Activated effector memory CD4-positive, alpha-beta T cell treated with anti-CD3 and anti-CD28 coated beads, Interleukin-2, amount 50 U/mL, for 16 hours (primary cell): ENCODE measurements around the gene OR2F2.

Experiments used
- DNase-seq: peaks from one replicate; pipeline ENCODE4 v3.0.0-alpha.2; 2020

The OR2F2 gene

DNA sequence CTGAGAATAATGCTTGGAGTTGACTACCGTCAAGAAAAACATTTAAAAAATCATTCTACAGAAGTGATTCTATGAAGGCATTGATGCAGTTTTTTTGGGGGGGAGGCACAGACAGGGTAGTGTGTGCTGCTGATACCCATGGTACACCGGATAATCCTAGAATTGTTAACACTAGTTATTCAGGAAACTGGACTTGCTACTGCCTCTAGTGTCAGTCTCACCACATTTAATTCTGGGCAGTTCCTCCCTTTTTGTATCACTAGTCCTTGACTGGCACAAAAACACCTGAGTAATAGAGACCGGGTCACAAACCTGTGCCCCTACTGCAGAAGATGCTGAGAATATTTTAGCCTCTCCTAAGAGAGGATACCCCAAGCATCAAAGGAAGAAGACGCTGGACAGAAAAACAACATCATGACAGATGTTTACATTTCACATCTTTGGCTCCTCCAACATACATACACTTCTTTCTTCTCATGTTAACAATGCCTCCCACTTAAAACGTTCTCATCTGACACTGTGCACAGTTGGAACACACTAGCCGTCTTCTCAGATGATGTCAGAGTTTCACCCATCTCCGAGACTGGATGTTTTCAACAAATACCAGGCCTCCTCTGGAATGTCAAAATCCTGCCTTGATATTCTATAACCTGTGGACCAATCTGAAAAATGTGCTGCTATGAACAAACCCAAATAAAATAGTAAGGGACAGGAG is 19.9 kb upstream of the OR2F2 start:
- no peak for DNase-seq

GRCh38 chr7:143924851-143925250 is 10.2 kb upstream of the OR2F2 start:
- no peak for DNase-seq

GRCh38 chr7:143929224-143929920 is 5.7 kb upstream of the OR2F2 start:
- DNase-seq: no peak

- no peak for DNase-seq
These were observed 3.3 kb upstream of the OR2F2 start for GRCh38 chr7:143931739-143932138.

DNA sequence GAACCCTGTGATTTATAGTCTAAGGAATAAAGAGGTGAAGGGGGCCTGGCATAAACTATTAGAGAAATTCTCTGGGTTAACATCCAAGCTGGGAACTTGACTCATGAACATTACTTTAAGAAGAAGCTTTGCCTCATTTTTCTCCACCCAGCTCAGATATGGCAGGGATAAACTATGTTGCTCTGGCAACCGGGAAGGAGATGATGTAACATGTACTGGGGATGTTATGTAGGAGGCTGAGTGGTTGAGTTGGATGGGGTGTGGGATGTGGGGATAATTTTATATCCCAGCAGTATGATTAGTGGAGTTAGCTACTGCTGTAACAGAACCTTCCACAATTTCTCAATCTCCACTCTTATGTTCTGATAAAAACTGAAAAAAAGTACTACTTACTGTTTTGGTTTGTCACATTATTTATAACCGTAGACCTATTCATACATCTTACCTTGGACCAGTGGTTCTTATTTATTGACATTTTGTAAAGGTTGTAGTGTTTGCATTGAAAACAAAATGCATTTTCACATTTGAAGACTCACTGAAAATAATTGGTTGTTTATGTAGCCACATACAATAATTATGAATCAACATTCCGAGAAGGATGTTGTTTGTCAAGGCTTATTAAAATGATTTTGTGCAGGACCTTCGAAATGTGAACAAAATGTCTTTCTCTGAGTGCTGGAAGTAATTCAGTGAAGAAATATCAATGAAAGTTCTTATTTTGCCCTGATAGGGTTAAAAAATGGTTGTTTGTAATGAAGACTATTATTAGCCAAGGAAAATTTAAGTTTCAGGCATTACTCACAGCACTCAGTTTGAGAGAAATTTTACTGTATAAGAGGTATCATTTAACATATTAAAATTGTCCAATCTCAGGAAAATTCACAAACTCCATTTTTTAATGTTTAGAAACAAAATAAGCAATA is 1.3 kb downstream of the OR2F2 start:
- DNase-seq: no peak

GRCh38 chr7:143938379-143939243 is 3.6 kb downstream of the OR2F2 start:
- DNase-seq: no peak

- DNase-seq: no peak
These were observed 10.4 kb downstream of the OR2F2 start for GRCh38 chr7:143945423-143945822.

- no peak for DNase-seq
These were observed 12.1 kb downstream of the OR2F2 start for GRCh38 chr7:143947111-143947510.

- DNase-seq: no peak
These were observed 13.7 kb downstream of the OR2F2 start for GRCh38 chr7:143948733-143949132.

- no peak for DNase-seq
These were observed 18.4 kb downstream of the OR2F2 start for GRCh38 chr7:143953421-143953820.

DNA sequence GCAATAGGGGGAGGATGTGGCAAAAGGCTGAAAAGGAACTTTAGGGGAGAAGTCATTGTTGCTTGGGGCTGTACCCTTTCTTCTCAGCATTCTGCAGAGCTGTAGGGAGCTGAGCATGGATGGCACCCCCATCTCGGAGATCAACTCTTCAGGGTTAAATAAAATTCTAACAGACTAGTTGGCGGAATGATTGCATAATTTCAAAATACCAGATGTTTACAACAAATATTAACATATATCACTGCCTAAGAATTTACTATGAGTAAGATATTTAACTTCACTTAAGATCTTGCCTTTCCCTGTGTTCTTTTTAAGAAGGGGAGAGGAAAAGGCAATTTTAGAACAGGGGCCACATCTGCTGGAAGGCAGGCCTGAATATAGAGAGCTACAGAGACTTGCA is 19.1 kb downstream of the OR2F2 start:
- no peak for DNase-seq

DNA sequence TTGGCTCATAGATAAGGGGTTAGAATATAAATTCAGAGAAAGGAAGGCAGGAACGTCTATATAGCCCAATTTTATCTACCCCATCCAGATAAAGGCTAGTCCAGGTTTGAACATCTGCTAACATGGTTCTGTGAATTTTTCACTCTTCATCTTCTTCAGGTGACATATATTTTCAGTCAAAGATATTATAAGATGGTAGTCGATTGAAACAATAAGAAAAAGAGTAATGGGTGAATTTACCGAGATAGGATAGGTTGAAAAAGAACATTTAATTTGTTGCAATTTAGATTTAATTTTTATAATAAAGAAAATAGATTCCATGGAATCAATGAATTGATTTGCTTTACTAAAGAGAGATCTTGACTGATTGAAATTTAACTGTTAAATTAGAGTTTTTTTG is 19.5 kb downstream of the OR2F2 start, which contains the start of gene OR2F1:
TSS of gene OR2F1 (plus strand) at position 301 of the 400 bp plus-strand sequence. CDS start 5,127 bp downstream, outside the sequence.
- DNase-seq: no peak

- DNase-seq: no peak
These were observed 23.7 kb downstream of the OR2F2 start for GRCh38 chr7:143958781-143959180.

GRCh38 chr7:143960813-143961610 is 26.0 kb downstream of the OR2F2 start:
- DNase-seq: no peak

- no peak for DNase-seq
These were observed 30.2 kb downstream of the OR2F2 start for GRCh38 chr7:143965280-143965679.

- DNase-seq: no peak
These were observed 32.4 kb downstream of the OR2F2 start for GRCh38 chr7:143967398-143967797.

DNA sequence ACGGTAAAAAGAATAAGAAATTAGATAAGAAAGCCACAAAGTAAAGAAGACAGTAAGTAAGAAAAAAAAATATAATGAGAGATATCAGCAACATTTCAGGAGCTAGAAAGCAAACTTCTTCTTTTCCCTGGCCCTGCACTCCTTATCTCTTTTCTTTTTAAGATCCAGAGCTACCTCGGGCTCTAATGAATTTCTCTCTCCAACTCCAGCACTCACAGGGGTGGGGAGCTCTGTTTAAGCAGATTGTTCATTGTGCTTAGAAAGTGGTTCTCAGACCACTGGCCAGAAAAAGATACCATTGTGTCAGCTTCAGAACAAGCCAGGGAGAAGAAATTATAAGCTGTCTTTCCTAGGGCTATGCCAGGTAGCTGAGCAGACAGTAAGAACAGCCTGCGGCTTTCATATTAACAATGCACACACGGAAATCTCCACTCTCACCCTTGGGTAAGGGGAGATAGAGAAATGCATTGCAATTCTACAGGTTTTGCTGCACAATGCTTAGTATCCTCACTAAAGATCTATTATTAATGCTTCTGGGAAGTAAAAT is 38.9 kb downstream of the OR2F2 start:
- DNase-seq: no peak

- DNase-seq: no peak
These were observed 39.4 kb downstream of the OR2F2 start for GRCh38 chr7:143974459-143974858.

- no peak for DNase-seq
These were observed 40.6 kb downstream of the OR2F2 start for GRCh38 chr7:143975617-143976016.

DNA sequence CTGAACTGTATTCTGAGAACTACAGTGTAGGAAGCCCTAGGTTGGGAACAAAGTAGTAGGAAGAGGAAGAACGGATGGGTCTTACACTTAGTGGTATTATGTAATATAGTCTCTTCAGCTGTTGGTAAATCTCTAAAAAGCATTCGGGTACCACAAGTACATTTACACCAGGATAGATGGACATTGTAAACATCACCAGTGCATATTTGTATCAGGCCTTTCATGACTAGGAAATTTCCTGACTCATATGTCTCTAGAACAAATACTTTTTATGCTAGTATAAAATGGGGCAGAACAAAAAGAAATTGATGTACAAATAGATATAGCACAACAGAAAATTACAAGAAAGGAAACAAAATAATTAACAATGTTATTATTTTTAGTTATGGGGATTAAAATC is 43.6 kb downstream of the OR2F2 start:
- DNase-seq: no peak

DNA sequence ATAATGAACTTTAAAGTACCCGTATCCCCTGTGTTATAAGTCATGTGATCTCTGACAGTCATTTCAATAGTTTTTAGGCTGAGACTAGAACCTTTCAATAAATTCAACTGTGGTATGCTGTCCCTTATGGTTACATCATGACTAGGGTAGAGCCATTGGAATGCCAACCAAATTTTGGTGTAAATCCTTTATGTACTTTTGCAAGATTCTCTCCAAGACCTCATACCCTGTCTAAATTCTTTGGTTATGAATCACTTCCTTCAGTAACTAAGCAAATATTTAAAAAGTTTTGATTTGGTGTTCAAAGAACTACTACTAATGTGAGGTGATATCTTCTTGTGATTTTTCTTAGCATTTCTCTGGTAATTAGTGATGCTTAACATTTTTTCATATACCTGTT is 44.3 kb downstream of the OR2F2 start:
- no peak for DNase-seq
